DMS153 (cell line): ENCODE data around the gene ENDOD1.

ENCODE experiments used
- DNase-seq: peaks from one replicate; lab custom pipeline; 2025; lab: John Stamatoyannopoulos, UW

Gene ENDOD1

GRCh38 chr11:95076981-95077380 lies 12.7 kb upstream of the ENDOD1 start:
- DNase-seq: no peak

GRCh38 chr11:95078526-95078925 lies 11.1 kb upstream of the ENDOD1 start:
- no peak for DNase-seq

GRCh38 chr11:95081010-95081409 lies 8.6 kb upstream of the ENDOD1 start:
- DNase-seq: no peak

- no peak for DNase-seq
Observed at GRCh38 chr11:95081412-95081811, 8.2 kb upstream of the ENDOD1 start.

- DNase-seq: no peak
Observed at GRCh38 chr11:95082576-95083001, 7.1 kb upstream of the ENDOD1 start.

- DNase-seq: no peak
Observed at GRCh38 chr11:95084509-95084908, 5.1 kb upstream of the ENDOD1 start.

GRCh38 chr11:95085117-95085816 lies 4.4 kb upstream of the ENDOD1 start:
- no peak for DNase-seq

GRCh38 chr11:95086151-95086550 lies 3.5 kb upstream of the ENDOD1 start:
- DNase-seq: no peak

GRCh38 chr11:95086836-95087570 lies 2.6 kb upstream of the ENDOD1 start:
- no peak for DNase-seq

GRCh38 chr11:95088946-95089619 lies 563 bp upstream of the ENDOD1 start:
- no peak for DNase-seq

- DNase-seq: no peak
Observed at GRCh38 chr11:95091663-95092180, 2.1 kb downstream of the ENDOD1 start.

GRCh38 chr11:95092549-95093324 lies 3.1 kb downstream of the ENDOD1 start:
- no peak for DNase-seq

- no peak for DNase-seq
Observed at GRCh38 chr11:95093548-95093947, 3.9 kb downstream of the ENDOD1 start.

- DNase-seq: no peak
Observed at GRCh38 chr11:95095858-95096587, 6.4 kb downstream of the ENDOD1 start.

- DNase-seq: no peak
Observed at GRCh38 chr11:95097209-95097608, 7.6 kb downstream of the ENDOD1 start.

- DNase-seq: no peak
Observed at GRCh38 chr11:95098826-95099225, 9.2 kb downstream of the ENDOD1 start.

GRCh38 chr11:95100191-95100648 lies 10.6 kb downstream of the ENDOD1 start:
- no peak for DNase-seq

GRCh38 chr11:95100856-95101507 lies 11.3 kb downstream of the ENDOD1 start:
- DNase-seq: no peak

- no peak for DNase-seq
Observed at GRCh38 chr11:95101935-95102334, 12.3 kb downstream of the ENDOD1 start.

GRCh38 chr11:95102733-95103132 lies 13.1 kb downstream of the ENDOD1 start:
- DNase-seq: no peak

GRCh38 chr11:95103701-95104100 lies 14.1 kb downstream of the ENDOD1 start:
- DNase-seq: no peak
